Loucy (cell line): ENCODE data around the gene ARHGAP5.

Experiments
- H2AFZ ChIP-seq: fragments of 200-600 bp; sonication (generic); 2 replicates; pipeline ENCODE4 v1.6.0; 2016; ENCODE audit warnings: antibody characterized with exemption, mild to moderate bottlenecking, low read length, moderate library complexity
- H3F3A ChIP-seq: fragments of 200-600 bp; 2 replicates; pipeline ENCODE4 v1.6.0; 2016; ENCODE audit warnings: antibody characterized with exemption, low read depth, mild to moderate bottlenecking
- H3K27me3 ChIP-seq: fragments of 200-600 bp; sonication (generic); 2 replicates; pipeline ENCODE4 v1.6.1; 2014; ENCODE audit warnings: low read length, mild to moderate bottlenecking; ENCODE audit not compliant: insufficient read depth, poor library complexity, severe bottlenecking
- H3K36me3 ChIP-seq: fragments of 200-600 bp; sonication (generic); 2 replicates; pipeline ENCODE4 v1.6.1; 2016; ENCODE audit warnings: low read length; ENCODE audit not compliant: insufficient read depth
- H3K4me1 ChIP-seq: fragments of 200-600 bp; sonication (generic); 2 replicates; pipeline ENCODE4 v1.5.1; 2014; ENCODE audit warnings: low read length, mild to moderate bottlenecking; ENCODE audit not compliant: insufficient read depth, poor library complexity, severe bottlenecking
- H3K4me2 ChIP-seq: fragments of 200-600 bp; sonication (generic); 2 replicates; pipeline ENCODE4 v1.6.0; 2014; ENCODE audit warnings: antibody characterized with exemption, low read length, low read depth, mild to moderate bottlenecking; ENCODE audit not compliant: poor library complexity, severe bottlenecking
- H3K4me3 ChIP-seq: fragments of 200-600 bp; sonication (generic); 2 replicates; pipeline ENCODE4 v1.5.1; 2014; ENCODE audit warnings: low read length, mild to moderate bottlenecking, mixed read lengths; ENCODE audit not compliant: poor library complexity, severe bottlenecking
- H3K79me2 ChIP-seq: fragments of 200-600 bp; sonication (generic); 2 replicates; pipeline ENCODE4 v1.6.1; 2014; ENCODE audit warnings: low read length; ENCODE audit not compliant: insufficient read depth
- H3K9ac ChIP-seq: fragments of 200-600 bp; sonication (generic); 2 replicates; pipeline ENCODE4 v1.6.0; 2014; ENCODE audit warnings: mild to moderate bottlenecking, low read depth, low read length, moderate library complexity; ENCODE audit not compliant: poor library complexity, severe bottlenecking
- H3K9me2 ChIP-seq: fragments of 200-600 bp; sonication (generic); replicated peaks from 2 replicates; pipeline ENCODE4 v1.6.1; 2016; ENCODE audit warnings: low read depth, low read length, mixed read lengths
- H3K9me3 ChIP-seq: fragments of 200-600 bp; sonication (generic); 2 replicates; pipeline ENCODE4 v1.6.1; 2014; ENCODE audit warnings: mild to moderate bottlenecking, antibody characterized with exemption, low read length, low read depth; ENCODE audit not compliant: insufficient read depth
- H4K20me1 ChIP-seq: fragments of 200-600 bp; sonication (generic); 2 replicates; pipeline ENCODE4 v1.6.0; 2014; ENCODE audit warnings: antibody characterized with exemption, low read length, mild to moderate bottlenecking; ENCODE audit not compliant: insufficient read depth, poor library complexity, severe bottlenecking
- CTCF ChIP-seq: fragments of 200-600 bp; sonication (generic); conservative IDR thresholded peaks from 2 replicates; pipeline ENCODE4 v1.5.1; 2014; ENCODE audit warnings: mild to moderate bottlenecking, antibody characterized with exemption, low read length
- EZH2phosphoT487 ChIP-seq: fragments of 200-600 bp; IDR thresholded peaks from 2 replicates; pipeline ENCODE4 v1.6.1; 2018; ENCODE audit warnings: antibody characterized with exemption, mild to moderate bottlenecking, moderate library complexity, borderline replicate concordance

Gene ARHGAP5

GRCh38 chr14:32038876-32039275, 38.2 kb upstream of the ARHGAP5 start:
- Histone ChIP-seq H3K4me1 (no peaks in the 10 kb centered on the region), H3K4me2 (no peak overlapping the region), H3K9me3 (no peaks in the 10 kb centered on the region), H3K9ac (no peak overlapping the region), H2AFZ (no peak overlapping the region), H3K9me2 (no peaks in the 10 kb centered on the region), H4K20me1 (no peaks in the 10 kb centered on the region), H3F3A (no peaks in the 10 kb centered on the region), H3K36me3 (no peaks in the 10 kb centered on the region), H3K79me2 (no peaks in the 10 kb centered on the region), H3K4me3 (no peak overlapping the region), H3K27me3 (no peaks in the 10 kb centered on the region)
- no peak for TF ChIP-seq CTCF
- no peak for TF ChIP-seq EZH2phosphoT487

GRCh38 chr14:32039401-32040030, 37.6 kb upstream of the ARHGAP5 start:
- H3K79me2 ChIP-seq, result no peaks in the 10 kb centered on the region
- H3K9me3 ChIP-seq, result no peaks in the 10 kb centered on the region
- no peak overlapping the region for H2AFZ ChIP-seq
- no peaks in the 10 kb centered on the region for H3K9me2 ChIP-seq
- no peak overlapping the region for H3K4me3 ChIP-seq
- no peaks in the 10 kb centered on the region for H3F3A ChIP-seq
- TF ChIP-seq EZH2phosphoT487 (no peak), CTCF (no peak)
- no peaks in the 10 kb centered on the region for H3K4me1 ChIP-seq
- H3K36me3 ChIP-seq, result no peaks in the 10 kb centered on the region
- H3K9ac ChIP-seq, result no peak overlapping the region
- H4K20me1 ChIP-seq, result no peaks in the 10 kb centered on the region
- no peak overlapping the region for H3K4me2 ChIP-seq
- H3K27me3 ChIP-seq, result no peaks in the 10 kb centered on the region

GRCh38 chr14:32043624-32044023, 33.5 kb upstream of the ARHGAP5 start:
- H3K9ac ChIP-seq, result no peak overlapping the region
- H3K4me3 ChIP-seq, result no peak overlapping the region
- no peaks in the 10 kb centered on the region for H3F3A ChIP-seq
- H3K4me1 ChIP-seq, result no peaks in the 10 kb centered on the region
- H3K9me2 ChIP-seq, result no peaks in the 10 kb centered on the region
- H3K79me2 ChIP-seq, result no peaks in the 10 kb centered on the region
- no peaks in the 10 kb centered on the region for H3K27me3 ChIP-seq
- H3K4me2 ChIP-seq, result no peak overlapping the region
- H2AFZ ChIP-seq, result no peak overlapping the region
- no peaks in the 10 kb centered on the region for H4K20me1 ChIP-seq
- H3K36me3 ChIP-seq, result no peaks in the 10 kb centered on the region
- no peak for TF ChIP-seq EZH2phosphoT487
- no peaks in the 10 kb centered on the region for H3K9me3 ChIP-seq

GRCh38 chr14:32044454-32044853, 32.6 kb upstream of the ARHGAP5 start:
- no peaks in the 10 kb centered on the region for H3K36me3 ChIP-seq
- no peak overlapping the region for H3K4me2 ChIP-seq
- no peak for TF ChIP-seq CTCF
- no peak for TF ChIP-seq EZH2phosphoT487
- no peak overlapping the region for H3K9ac ChIP-seq
- no peaks in the 10 kb centered on the region for H4K20me1 ChIP-seq
- no peak overlapping the region for H2AFZ ChIP-seq
- H3K27me3 ChIP-seq, result no peaks in the 10 kb centered on the region
- no peak overlapping the region for H3K4me3 ChIP-seq
- H3K9me3 ChIP-seq, result no peaks in the 10 kb centered on the region
- H3K79me2 ChIP-seq, result no peaks in the 10 kb centered on the region
- H3F3A ChIP-seq, result no peaks in the 10 kb centered on the region
- H3K4me1 ChIP-seq, result no peaks in the 10 kb centered on the region
- H3K9me2 ChIP-seq, result no peaks in the 10 kb centered on the region
